ENCODE measurements around the gene FAM204A.

FAM204A gene

GRCh38 chr10:118332948-118333710 lies 9.0 kb downstream of the FAM204A start:
- H3K9ac ChIP-seq (ENCODE audit: low read depth in 1 of 2, low read length in 2 of 2), result no peak overlapping the region
- H3K4me1 ChIP-seq (ENCODE audit: control insufficient read depth in 2 of 2, insufficient read depth in 2 of 2, low read length in 2 of 2), result no peaks in the 10 kb centered on the region
- H3K27ac ChIP-seq (ENCODE audit: low read depth in 2 of 2, low read length in 2 of 2), result no peak overlapping the region
- H3K36me3 ChIP-seq (ENCODE audit: control insufficient read depth in 2 of 2, insufficient read depth in 2 of 2, low read length in 2 of 2), result peaks cover 49 to 51% of the 10 kb centered on the region in 2 donors
- H3K9me3 ChIP-seq (ENCODE audit: control insufficient read depth in 2 of 2, low read length in 2 of 2), result no peaks in the 10 kb centered on the region
- H3K27me3 ChIP-seq (ENCODE audit: control insufficient read depth in 2 of 2, insufficient read depth in 2 of 2, low read length in 2 of 2), result no peaks in the 10 kb centered on the region
- no peak overlapping the region for H3K4me3 ChIP-seq (ENCODE audit: low read length in 2 of 2)

DNA sequence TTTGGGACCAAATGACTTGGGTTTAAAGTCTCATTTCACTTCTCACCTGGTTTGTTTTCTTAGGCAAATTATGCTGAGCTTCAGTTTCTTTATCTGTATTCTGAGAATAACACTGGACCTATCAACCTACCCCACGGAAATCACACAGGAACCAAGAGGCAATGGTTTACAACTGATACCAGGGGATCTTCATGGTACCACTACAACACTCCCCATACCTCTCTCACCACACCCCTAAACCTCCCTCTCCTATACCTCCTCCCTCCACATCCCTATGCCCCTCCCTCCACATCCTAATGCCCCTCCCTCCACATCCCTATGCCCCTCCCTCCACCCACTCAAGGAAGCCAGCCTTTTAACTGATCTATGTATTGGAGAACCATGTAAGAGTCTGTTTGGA lies 9.9 kb downstream of the FAM204A start:
- Histone ChIP-seq H3K36me3 (ENCODE audit: control insufficient read depth in 2 of 2, insufficient read depth in 2 of 2, low read length in 2 of 2) (peaks cover 58 to 59% of the 10 kb centered on the region in 2 donors), H3K4me1 (ENCODE audit: control insufficient read depth in 2 of 2, insufficient read depth in 2 of 2, low read length in 2 of 2) (no peaks in the 10 kb centered on the region), H3K9me3 (ENCODE audit: control insufficient read depth in 2 of 2, low read length in 2 of 2) (no peaks in the 10 kb centered on the region), H3K27ac (ENCODE audit: low read depth in 2 of 2, low read length in 2 of 2) (no peak overlapping the region), H3K4me3 (ENCODE audit: low read length in 2 of 2) (no peak overlapping the region), H3K27me3 (ENCODE audit: control insufficient read depth in 2 of 2, insufficient read depth in 2 of 2, low read length in 2 of 2) (no peaks in the 10 kb centered on the region), H3K9ac (ENCODE audit: low read depth in 1 of 2, low read length in 2 of 2) (no peak overlapping the region)

DNA sequence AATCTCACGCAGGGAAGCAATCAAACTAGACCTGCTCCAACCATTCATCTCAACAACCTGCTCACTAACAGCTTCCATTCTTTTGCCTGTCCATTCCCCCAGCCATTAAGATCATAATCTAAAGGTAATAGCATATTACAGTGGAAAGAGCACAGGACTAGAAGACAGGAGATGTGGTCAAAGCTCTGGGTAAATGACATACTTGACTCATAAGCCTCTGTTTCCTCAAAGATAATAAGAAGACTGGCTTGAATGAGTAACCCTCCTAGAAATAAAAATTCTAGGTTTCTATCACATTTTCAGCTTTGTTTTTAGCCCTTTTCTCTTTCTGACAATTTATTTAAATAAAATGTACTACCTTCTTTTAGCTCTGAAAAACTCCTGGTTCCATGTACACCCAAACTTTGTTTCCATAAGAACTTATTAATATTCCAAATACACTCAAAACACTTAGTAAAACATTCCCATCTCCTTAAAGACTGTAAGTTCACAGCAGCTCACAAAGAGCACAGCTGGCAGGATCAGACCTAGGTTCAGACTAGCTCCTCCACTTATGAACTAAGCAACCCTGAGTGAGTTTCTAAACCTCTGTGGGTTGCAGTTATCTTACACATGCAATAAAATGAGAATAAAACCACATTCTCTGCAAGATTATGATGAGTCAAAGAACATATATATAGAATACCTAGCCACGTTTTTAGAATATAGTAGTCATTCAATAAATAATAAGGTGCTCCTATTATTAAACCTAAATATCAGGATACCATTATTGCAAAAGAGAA lies 11.6 kb downstream of the FAM204A start:
- no peaks in the 10 kb centered on the region for H3K27me3 ChIP-seq (ENCODE audit: control insufficient read depth in 2 of 2, insufficient read depth in 2 of 2, low read length in 2 of 2)
- H3K27ac ChIP-seq (ENCODE audit: low read depth in 2 of 2, low read length in 2 of 2), result no peak overlapping the region
- H3K4me1 ChIP-seq (ENCODE audit: control insufficient read depth in 2 of 2, insufficient read depth in 2 of 2, low read length in 2 of 2), result no peaks in the 10 kb centered on the region
- no peaks in the 10 kb centered on the region for H3K9me3 ChIP-seq (ENCODE audit: control insufficient read depth in 2 of 2, low read length in 2 of 2)
- no peak overlapping the region for H3K4me3 ChIP-seq (ENCODE audit: low read length in 2 of 2)
- no peak overlapping the region for H3K9ac ChIP-seq (ENCODE audit: low read depth in 1 of 2, low read length in 2 of 2)
- peaks cover 60 to 67% of the 10 kb centered on the region in 2 donors for H3K36me3 ChIP-seq (ENCODE audit: control insufficient read depth in 2 of 2, insufficient read depth in 2 of 2, low read length in 2 of 2)

- Histone ChIP-seq H3K4me1 (ENCODE audit: control insufficient read depth in 2 of 2, insufficient read depth in 2 of 2, low read length in 2 of 2) (no peaks in the 10 kb centered on the region), H3K9ac (ENCODE audit: low read depth in 1 of 2, low read length in 2 of 2) (no peak overlapping the region), H3K27me3 (ENCODE audit: control insufficient read depth in 2 of 2, insufficient read depth in 2 of 2, low read length in 2 of 2) (no peaks in the 10 kb centered on the region), H3K27ac (ENCODE audit: low read depth in 2 of 2, low read length in 2 of 2) (no peak overlapping the region), H3K4me3 (ENCODE audit: low read length in 2 of 2) (no peak overlapping the region), H3K9me3 (ENCODE audit: control insufficient read depth in 2 of 2, low read length in 2 of 2) (no peaks in the 10 kb centered on the region), H3K36me3 (ENCODE audit: control insufficient read depth in 2 of 2, insufficient read depth in 2 of 2, low read length in 2 of 2) (peaks cover 45 to 50% of the 10 kb centered on the region in 2 donors)
Measured at GRCh38 chr10:118324140-118324539, 18.0 kb downstream of the FAM204A start.

DNA sequence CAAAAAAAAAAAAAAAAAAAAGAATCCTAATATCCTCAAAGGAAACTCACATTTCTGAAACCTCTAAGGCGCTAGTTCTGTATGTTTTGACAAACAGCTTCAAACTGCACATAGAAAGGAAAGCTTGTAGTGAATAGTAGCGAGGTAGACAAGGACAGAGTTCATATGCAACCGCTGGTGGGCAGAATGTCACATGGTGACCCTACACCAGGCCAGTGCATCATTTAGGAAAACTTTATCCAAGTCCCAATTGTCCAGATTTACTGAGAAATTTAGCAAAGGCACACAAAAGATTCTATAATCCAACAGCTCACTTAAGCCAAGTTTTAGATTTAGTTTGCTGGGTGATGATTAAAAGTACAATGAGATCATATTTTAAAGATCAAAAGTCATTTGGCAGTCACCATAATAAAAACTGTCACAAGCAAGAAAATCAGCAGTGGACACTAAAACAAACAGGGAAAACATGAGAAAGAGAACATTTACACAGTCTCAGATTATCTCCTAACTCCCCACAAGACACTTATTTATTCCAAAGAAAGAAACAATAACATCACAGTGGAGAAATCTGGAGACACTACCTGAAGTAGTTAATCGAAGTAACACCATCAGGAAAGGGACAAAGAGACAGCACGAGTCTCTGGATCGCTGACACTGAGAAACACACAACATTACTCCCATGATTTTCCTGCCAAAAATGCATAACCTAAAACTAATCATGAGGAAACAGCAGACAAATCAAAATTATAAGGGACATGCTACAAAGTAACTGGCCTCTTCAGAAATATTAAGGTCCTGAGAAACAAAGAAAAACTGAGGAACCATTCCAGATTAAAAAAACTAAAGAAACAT lies 20.2 kb downstream of the FAM204A start:
- Histone ChIP-seq H3K9ac (ENCODE audit: low read depth in 1 of 2, low read length in 2 of 2) (no peak overlapping the region), H3K9me3 (ENCODE audit: control insufficient read depth in 2 of 2, low read length in 2 of 2) (no peaks in the 10 kb centered on the region), H3K36me3 (ENCODE audit: control insufficient read depth in 2 of 2, insufficient read depth in 2 of 2, low read length in 2 of 2) (peaks cover 31 to 34% of the 10 kb centered on the region in 2 donors), H3K27ac (ENCODE audit: low read depth in 2 of 2, low read length in 2 of 2) (no peak overlapping the region), H3K4me3 (ENCODE audit: low read length in 2 of 2) (no peak overlapping the region), H3K4me1 (ENCODE audit: control insufficient read depth in 2 of 2, insufficient read depth in 2 of 2, low read length in 2 of 2) (no peaks in the 10 kb centered on the region), H3K27me3 (ENCODE audit: control insufficient read depth in 2 of 2, insufficient read depth in 2 of 2, low read length in 2 of 2) (no peaks in the 10 kb centered on the region)

- peaks cover 16% of the 10 kb centered on the region in 2 donors for H3K36me3 ChIP-seq (ENCODE audit: control insufficient read depth in 2 of 2, insufficient read depth in 2 of 2, low read length in 2 of 2)
- no peaks in the 10 kb centered on the region for H3K27me3 ChIP-seq (ENCODE audit: control insufficient read depth in 2 of 2, insufficient read depth in 2 of 2, low read length in 2 of 2)
- no peaks in the 10 kb centered on the region for H3K9me3 ChIP-seq (ENCODE audit: control insufficient read depth in 2 of 2, low read length in 2 of 2)
- H3K4me1 ChIP-seq (ENCODE audit: control insufficient read depth in 2 of 2, insufficient read depth in 2 of 2, low read length in 2 of 2), result no peaks in the 10 kb centered on the region
- H3K9ac ChIP-seq (ENCODE audit: low read depth in 1 of 2, low read length in 2 of 2), result no peak overlapping the region
- no peak overlapping the region for H3K4me3 ChIP-seq (ENCODE audit: low read length in 2 of 2)
- no peak overlapping the region for H3K27ac ChIP-seq (ENCODE audit: low read depth in 2 of 2, low read length in 2 of 2)
Measured at GRCh38 chr10:118315629-118316028, 26.5 kb downstream of the FAM204A start.

DNA sequence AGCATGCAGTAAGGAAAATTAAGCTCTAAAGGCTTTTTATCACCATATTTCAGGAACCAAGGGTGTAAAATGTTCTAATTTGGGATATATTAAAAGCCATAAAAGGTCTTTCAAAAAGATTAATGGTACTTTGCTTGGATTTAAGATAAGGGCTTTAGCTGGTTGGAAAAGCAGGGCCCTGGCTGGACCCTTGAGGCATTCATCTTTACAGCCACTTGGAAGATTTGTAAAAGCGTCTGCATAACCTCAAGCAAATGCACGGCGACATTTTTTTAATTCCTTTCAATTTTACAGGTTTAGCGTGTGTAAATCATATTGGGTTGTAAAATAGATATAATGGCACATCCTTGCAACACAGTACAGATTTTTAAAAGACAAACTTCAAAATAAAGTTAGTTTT lies 27.2 kb downstream of the FAM204A start:
- Histone ChIP-seq H3K9me3 (ENCODE audit: control insufficient read depth in 2 of 2, low read length in 2 of 2) (no peaks in the 10 kb centered on the region), H3K27ac (ENCODE audit: low read depth in 2 of 2, low read length in 2 of 2) (no peak overlapping the region), H3K36me3 (ENCODE audit: control insufficient read depth in 2 of 2, insufficient read depth in 2 of 2, low read length in 2 of 2) (peaks cover 18% of the 10 kb centered on the region in 2 donors), H3K9ac (ENCODE audit: low read depth in 1 of 2, low read length in 2 of 2) (no peak overlapping the region), H3K27me3 (ENCODE audit: control insufficient read depth in 2 of 2, insufficient read depth in 2 of 2, low read length in 2 of 2) (no peaks in the 10 kb centered on the region), H3K4me3 (ENCODE audit: low read length in 2 of 2) (no peak overlapping the region), H3K4me1 (ENCODE audit: control insufficient read depth in 2 of 2, insufficient read depth in 2 of 2, low read length in 2 of 2) (no peaks in the 10 kb centered on the region)

- Histone ChIP-seq H3K27ac (ENCODE audit: low read depth in 2 of 2, low read length in 2 of 2) (no peak overlapping the region), H3K27me3 (ENCODE audit: control insufficient read depth in 2 of 2, insufficient read depth in 2 of 2, low read length in 2 of 2) (no peaks in the 10 kb centered on the region), H3K9ac (ENCODE audit: low read depth in 1 of 2, low read length in 2 of 2) (no peak overlapping the region), H3K36me3 (ENCODE audit: control insufficient read depth in 2 of 2, insufficient read depth in 2 of 2, low read length in 2 of 2) (peaks cover 25 to 31% of the 10 kb centered on the region in 2 donors), H3K9me3 (ENCODE audit: control insufficient read depth in 2 of 2, low read length in 2 of 2) (no peaks in the 10 kb centered on the region), H3K4me3 (ENCODE audit: low read length in 2 of 2) (no peak overlapping the region), H3K4me1 (ENCODE audit: control insufficient read depth in 2 of 2, insufficient read depth in 2 of 2, low read length in 2 of 2) (no peaks in the 10 kb centered on the region)
Measured at GRCh38 chr10:118311505-118311904, 30.6 kb downstream of the FAM204A start.

DNA sequence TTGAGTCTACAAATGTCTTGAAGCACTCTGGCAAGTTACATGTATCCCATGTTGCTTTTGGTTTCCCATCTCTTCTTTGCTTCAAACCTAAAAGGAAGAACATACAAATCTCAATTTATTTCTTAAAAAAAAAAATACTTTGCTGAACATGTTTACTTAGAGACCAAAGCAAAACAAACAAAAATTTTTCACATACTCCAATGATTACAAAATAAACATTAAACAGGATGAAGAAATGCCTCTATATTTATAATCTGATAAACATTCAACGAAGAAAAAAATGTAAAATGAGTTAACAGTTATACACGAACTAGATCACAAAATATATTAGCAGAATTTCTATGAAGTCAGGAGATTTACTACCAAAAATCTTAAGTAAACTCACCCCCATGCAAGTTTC lies 31.3 kb downstream of the FAM204A start:
- Histone ChIP-seq H3K36me3 (ENCODE audit: control insufficient read depth in 2 of 2, insufficient read depth in 2 of 2, low read length in 2 of 2) (peaks cover 25 to 37% of the 10 kb centered on the region in 2 donors), H3K27ac (ENCODE audit: low read depth in 2 of 2, low read length in 2 of 2) (no peak overlapping the region), H3K9me3 (ENCODE audit: control insufficient read depth in 2 of 2, low read length in 2 of 2) (no peaks in the 10 kb centered on the region), H3K9ac (ENCODE audit: low read depth in 1 of 2, low read length in 2 of 2) (no peak overlapping the region), H3K4me1 (ENCODE audit: control insufficient read depth in 2 of 2, insufficient read depth in 2 of 2, low read length in 2 of 2) (no peaks in the 10 kb centered on the region), H3K4me3 (ENCODE audit: low read length in 2 of 2) (no peak overlapping the region), H3K27me3 (ENCODE audit: control insufficient read depth in 2 of 2, insufficient read depth in 2 of 2, low read length in 2 of 2) (no peaks in the 10 kb centered on the region)

DNA sequence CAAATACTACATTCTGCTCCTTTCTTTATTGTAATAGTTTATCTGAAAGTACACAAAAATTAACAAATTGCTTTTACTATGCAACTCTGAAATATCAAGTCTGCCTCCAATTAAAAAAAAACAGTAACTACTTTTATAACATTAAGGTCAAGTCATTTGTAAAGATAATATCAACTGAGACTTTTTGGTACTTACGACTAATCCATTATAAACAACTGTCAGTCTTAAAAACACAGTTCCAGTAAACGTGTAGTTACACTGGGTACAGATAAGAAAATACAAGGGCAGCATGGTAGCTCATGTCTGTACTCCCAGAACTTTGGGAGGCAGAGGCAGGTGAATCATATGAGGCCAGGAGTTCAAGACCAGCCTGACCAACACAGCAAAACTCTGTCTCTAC lies 32.2 kb downstream of the FAM204A start:
- Histone ChIP-seq H3K27ac (ENCODE audit: low read depth in 2 of 2, low read length in 2 of 2) (no peak overlapping the region), H3K9ac (ENCODE audit: low read depth in 1 of 2, low read length in 2 of 2) (no peak overlapping the region), H3K27me3 (ENCODE audit: control insufficient read depth in 2 of 2, insufficient read depth in 2 of 2, low read length in 2 of 2) (no peaks in the 10 kb centered on the region), H3K36me3 (ENCODE audit: control insufficient read depth in 2 of 2, insufficient read depth in 2 of 2, low read length in 2 of 2) (peaks cover 25 to 37% of the 10 kb centered on the region in 2 donors), H3K4me1 (ENCODE audit: control insufficient read depth in 2 of 2, insufficient read depth in 2 of 2, low read length in 2 of 2) (no peaks in the 10 kb centered on the region), H3K9me3 (ENCODE audit: control insufficient read depth in 2 of 2, low read length in 2 of 2) (no peaks in the 10 kb centered on the region), H3K4me3 (ENCODE audit: low read length in 2 of 2) (no peak overlapping the region)
